NCI-H2081 treated with DMSO at 0.1 percent for 48 hours (cell line): ENCODE measurements around the gene RPS27L.
"Not testable (repeated sequence)": the region's sequence is repeated elsewhere in the genome, so short reads cannot be mapped to it uniquely, and the experiment has no call there.

Experiments
- DNase-seq: peaks from one replicate; lab custom pipeline; 2025; lab: John Stamatoyannopoulos, UW

Gene RPS27L

DNA sequence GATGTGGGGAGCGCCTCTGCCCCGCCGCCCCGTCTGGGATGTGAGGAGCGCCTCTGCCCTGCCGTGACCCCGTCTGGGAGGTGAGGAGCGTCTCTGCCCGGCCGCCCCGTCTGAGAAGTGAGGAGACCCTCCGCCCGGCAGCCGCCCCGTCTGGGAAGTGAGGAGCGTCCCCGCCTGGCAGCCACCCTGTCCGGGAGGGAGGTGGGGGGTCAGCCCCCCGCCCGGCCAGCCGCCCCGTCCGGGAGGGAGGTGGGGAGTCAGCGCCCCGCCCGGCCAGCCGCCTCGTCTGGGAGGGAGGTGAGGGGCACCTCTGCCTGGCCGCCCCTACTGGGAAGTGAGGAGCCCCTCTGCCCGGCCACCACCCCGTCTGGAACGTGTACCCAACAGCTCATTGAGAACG is 58.4 kb downstream of the RPS27L start:
- DNase-seq = not testable (repeated sequence)
